A549 (cell line): Measurements from ENCODE around the gene CBARP. TPM values are rescaled to one million over a fixed set of nuclear protein-coding genes. Genes with fewer than 3 reads are reported as not detected.

ENCODE experiments used
- ATAC-seq, 2 experiments: fragments of 200-7000 bp in 1 of 2; fragments of >200 bp in 1 of 2; cut with Nextera tagmentation in 1 of 2; cut with Tn5 transposase in 1 of 2; 3 replicates each; pipeline versions ENCODE4 v1.8.0 to v1.9.1; 2018 to 2020; ENCODE audit warnings: mild to moderate bottlenecking in 1 of 2, moderate library complexity in 1 of 2
- CTCF ChIA-PET: fragments of 300-600 bp; sonication (Branson Sonifier 250); formaldehyde crosslinking; extraction: SDS; loops from one replicate; lab custom pipeline; 2021; ENCODE audit warnings: antibody characterized with exemption, inconsistent platforms; lab: Yijun Ruan, JAX
- POLR2A ChIA-PET: fragments of 350-600 bp; formaldehyde crosslinking; extraction: SDS; loops from one replicate; lab custom pipeline; 2021; ENCODE audit warnings: antibody characterized with exemption, inconsistent platforms; lab: Yijun Ruan, JAX
- DNase-seq, 2 experiments: peaks; one replicate each; pipeline versions ENCODE4 v3.0.0 to v3.0.0-alpha.2; 2011 to 2016; ENCODE audit warnings: low read depth in 1 of 2, low spot score in 1 of 2
- FAIRE-seq: peaks from 2 replicates; lab custom pipeline; 2011; peaks lifted over from hg19 to GRCh38; lab: Jason Lieb, UNC
- H3K27ac ChIP-seq, 2 experiments: fragments of >200 bp; sonication (Bioruptor Twin); formaldehyde crosslinking; 3 replicates each; pipeline ENCODE4 v1.5.1; 2016 to 2017
- H3K4me1 ChIP-seq: fragments of >200 bp; sonication (Bioruptor Twin); formaldehyde crosslinking; 3 replicates; pipeline ENCODE4 v1.6.1; 2016
- H3K4me2 ChIP-seq: fragments of >200 bp; sonication (Bioruptor Twin); formaldehyde crosslinking; 3 replicates; pipeline ENCODE4 v1.6.1; 2016
- H3K4me3 ChIP-seq: fragments of >200 bp; sonication (Bioruptor Twin); formaldehyde crosslinking; 3 replicates; pipeline ENCODE4 v1.5.1; 2016
- H3K9me3 ChIP-seq: fragments of >200 bp; sonication (Bioruptor Twin); formaldehyde crosslinking; 3 replicates; pipeline ENCODE4 v1.6.1; 2016
- CTCF ChIP-seq: fragments of >200 bp; sonication (Bioruptor Twin); formaldehyde crosslinking; IDR thresholded peaks from 3 replicates; pipeline ENCODE4 v1.5.1; 2016
- E2F6 ChIP-seq: IDR thresholded peaks from 2 replicates; pipeline ENCODE4 v1.6.1; 2012; ENCODE audit warnings: low read depth, borderline replicate concordance
- EHF ChIP-seq: fragments of 250-450 bp; sonication (Bioruptor Pico); IDR thresholded peaks from 2 replicates; pipeline ENCODE4 v1.5.0; 2020; ENCODE audit warnings: mild to moderate bottlenecking
- FOSL2 ChIP-seq, 2 experiments: fragments of 450-650 bp in 1 of 2; fragments of >200 bp in 1 of 2; sonication (Bioruptor Twin) in 1 of 2; formaldehyde crosslinking; IDR thresholded peaks; 2 replicates each; pipeline versions ENCODE4 v1.5.0 to v1.6.1; 2016 to 2020; ENCODE audit warnings: mild to moderate bottlenecking in 1 of 2, moderate library complexity in 1 of 2
- HDAC2 ChIP-seq: fragments of 200-600 bp; sonication (generic); IDR thresholded peaks from 2 replicates; pipeline ENCODE4 v1.6.1; 2016
- HES2 ChIP-seq: fragments of >200 bp; sonication (Bioruptor Twin); formaldehyde crosslinking; IDR thresholded peaks from 2 replicates; pipeline ENCODE4 v1.6.1; 2016
- HOXA7 ChIP-seq: fragments of 250-450 bp; sonication (Bioruptor Pico); IDR thresholded peaks from 2 replicates; pipeline ENCODE4 v1.5.0; 2020; ENCODE audit warnings: mild to moderate bottlenecking, moderate library complexity
- JUN ChIP-seq, 2 experiments: fragments of >200 bp; sonication (Bioruptor Twin); formaldehyde crosslinking; IDR thresholded peaks; 2 replicates in 1 of 2; 3 replicates in 1 of 2; pipeline ENCODE4 v1.6.1; 2016 to 2017
- KDM5A ChIP-seq: fragments of 200-600 bp; sonication (generic); IDR thresholded peaks from 2 replicates; pipeline ENCODE4 v1.6.1; 2016; ENCODE audit warnings: antibody characterized with exemption, mild to moderate bottlenecking
- PHF8 ChIP-seq: fragments of 200-600 bp; sonication (generic); IDR thresholded peaks from 2 replicates; pipeline ENCODE4 v1.6.1; 2016; ENCODE audit warnings: low read depth, mild to moderate bottlenecking, antibody characterized with exemption, moderate library complexity, borderline replicate concordance
- RAD21 ChIP-seq, 2 experiments: fragments of >200 bp in 1 of 2; sonication (Bioruptor Twin) in 1 of 2; formaldehyde crosslinking in 1 of 2; IDR thresholded peaks in 1 of 2; conservative IDR thresholded peaks in 1 of 2; 2 replicates in 1 of 2; 3 replicates in 1 of 2; pipeline ENCODE4 v1.6.1; 2012 to 2018; ENCODE audit warnings: inconsistent platforms in 1 of 2
- SMC3 ChIP-seq: fragments of >200 bp; sonication (Bioruptor Twin); formaldehyde crosslinking; IDR thresholded peaks from 3 replicates; pipeline ENCODE4 v1.6.1; 2018; ENCODE audit warnings: inconsistent platforms
- ZSCAN20 ChIP-seq: fragments of 250-450 bp; sonication (Bioruptor Pico); IDR thresholded peaks from 2 replicates; pipeline ENCODE4 v1.8.0; 2022; ENCODE audit warnings: mild to moderate bottlenecking, moderate library complexity
- WGBS: methylation state at CpG from one replicate; pipeline ENCODE4 v1.1.6; 2017; ENCODE audit errors: missing lambda C conversion rate; 5-methylcytosine and 5-hydroxymethylcytosine counted together
- polyA plus RNA-seq, 4 experiments: library from polyadenylated mRNA; depleted of rRNA in 3 of 4; stranded (reverse); fragments of >200 nt; fragmentation: RNase III in 1 of 4; extraction: RNeasy Plus Mini Kit Qiagen cat#74134 plus additional on column Dnase treatment in 1 of 4; gene quantifications; 2 replicates in 3 of 4; 3 replicates in 1 of 4; pipeline ENCODE4 v1.2.3, GENCODE V29; 2011 to 2017

CBARP gene
- polyA plus RNA-seq, 2 of the 4 experiments (the other 2 are of a cell fraction): 0.19 to 2.0 TPM

- no peak for TF ChIP-seq HES2
- no peak for TF ChIP-seq PHF8
Observed at GRCh38 chr19:1241417-1242095, 3.8 kb upstream of the CBARP start, which contains the start of gene ATP5F1D (continued).

- H3K4me3 ChIP-seq: peak overlapping the region; percentile 77; the same call in 1 of the 3 replicates
- H3K4me2 ChIP-seq: peak overlapping the region; percentile 98
- CTCF ChIA-PET: interaction anchor here (0.6 to 7.5 kb wide), 16 partner anchors 11 to 582 kb away, joined by 3 to 500 read pairs (median 4); partner anchors contain the start of gene CIRBP
- peaks cover 49% of the 10 kb centered on the region for H3K4me1 ChIP-seq
- POLR2A ChIA-PET: interaction anchor here (0.8 to 1.8 kb wide), 2 partner anchors 28 to 257 kb away, joined by 7 read pairs; partner anchors contain the start of genes CIRBP and WDR18
- no peak for ATAC-seq
- DNase-seq: no peak
- no peaks in the 10 kb centered on the region for H3K9me3 ChIP-seq
- 0 out of 2 replicates have a peak, but pooled peaks have one; percentile 2 for TF ChIP-seq E2F6
- no peak for TF ChIP-seq RAD21 (conservative IDR thresholded peaks at IDR 0.05 in 1 of 2, IDR thresholded peaks at IDR 0.05 in 1 of 2)
- H3K27ac ChIP-seq: peak overlapping the region; percentile 89 to 100; a peak in 5 of 6 replicates
- WGBS: 84% methylated on average over 14 of the region's 15 CpGs
- FAIRE-seq: no peak
Observed at GRCh38 chr19:1240925-1241324, 3.1 kb upstream of the CBARP start.

- peak; percentile 79 to 87 for DNase-seq
- ChIA-PET CTCF (interaction anchor here (0.7 to 7.5 kb wide), 17 partner anchors 10 to 318 kb away, joined by 3 to 500 read pairs (median 4); partner anchors contain the start of gene CIRBP), POLR2A (interaction anchor here (0.8 kb wide), 1 partner anchor 256 kb away, joined by 7 read pairs; the partner anchor contains the start of gene WDR18)
- peak; percentile 41 to 42 for ATAC-seq
- Histone ChIP-seq H3K4me3 (peak overlapping the region; percentile 39), H3K4me2 (peak overlapping the region; percentile 98), H3K4me1 (peaks cover 42% of the 10 kb centered on the region), H3K9me3 (no peaks in the 10 kb centered on the region), H3K27ac (peak overlapping the region; percentile 80 to 100)
- TF ChIP-seq JUN (IDR thresholded peaks at IDR 0.05) (peak in 1 of 2 experiments; percentile 43; a peak in 1 of 5 replicates), HOXA7 (CRISPR knock-in tag) (no peak), KDM5A (0 out of 2 replicates have a peak, but pooled peaks have one; percentile 24), FOSL2 (IDR thresholded peaks at IDR 0.05) (no peak), FOSL2 (CRISPR knock-in tag; IDR thresholded peaks at IDR 0.05) (peak; percentile 82), SMC3 (peak; percentile 79), RAD21 (conservative IDR thresholded peaks at IDR 0.05 in 1 of 2, IDR thresholded peaks at IDR 0.05 in 1 of 2) (peak; percentile 66 to 90), EHF (CRISPR knock-in tag) (no peak), HDAC2 (no peak), CTCF (peak; percentile 78), ZSCAN20 (CRISPR knock-in tag) (no peak)
- WGBS: 6% methylated on average over 26 of the region's 84 CpGs
- no peak for FAIRE-seq
Observed at GRCh38 chr19:1239796-1240737, 2.3 kb upstream of the CBARP start.
